GM18870 (cell line): ENCODE data around the gene SEC22B.
A peak's percentile ranks its signal among the peaks of the same experiment; 100 is the strongest.
"Not testable (repeated sequence)": the region's sequence is repeated elsewhere in the genome, so short reads cannot be mapped to it uniquely, and the experiment has no call there.

Experiments used
- ATAC-seq: cut with Tn5 transposase; IDR thresholded peaks from one replicate; pipeline ENCODE4 v1.9.1; 2021; ENCODE audit warnings: moderate library complexity; ENCODE audit not compliant: unreplicated experiment

Gene SEC22B

DNA sequence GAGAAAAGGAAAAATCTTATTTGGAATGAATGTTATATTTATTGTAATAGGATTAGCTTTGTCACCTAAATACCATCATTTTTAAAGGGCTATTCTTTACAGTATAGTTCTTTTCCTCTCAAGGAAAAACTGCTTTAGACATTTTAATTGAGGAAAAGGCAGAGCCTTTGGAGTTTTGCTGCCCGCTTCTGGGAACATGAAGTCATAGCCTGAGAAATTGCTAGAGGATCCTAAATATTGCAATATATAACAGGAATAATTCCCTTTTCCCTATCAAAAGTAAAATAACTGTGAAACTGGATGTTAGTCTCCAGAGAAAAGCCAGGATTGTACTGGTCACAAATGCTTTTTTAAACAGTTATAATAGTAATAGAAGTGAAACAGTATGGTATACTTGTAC, 30.5 kb downstream of the SEC22B start:
- ATAC-seq = not testable (repeated sequence)

DNA sequence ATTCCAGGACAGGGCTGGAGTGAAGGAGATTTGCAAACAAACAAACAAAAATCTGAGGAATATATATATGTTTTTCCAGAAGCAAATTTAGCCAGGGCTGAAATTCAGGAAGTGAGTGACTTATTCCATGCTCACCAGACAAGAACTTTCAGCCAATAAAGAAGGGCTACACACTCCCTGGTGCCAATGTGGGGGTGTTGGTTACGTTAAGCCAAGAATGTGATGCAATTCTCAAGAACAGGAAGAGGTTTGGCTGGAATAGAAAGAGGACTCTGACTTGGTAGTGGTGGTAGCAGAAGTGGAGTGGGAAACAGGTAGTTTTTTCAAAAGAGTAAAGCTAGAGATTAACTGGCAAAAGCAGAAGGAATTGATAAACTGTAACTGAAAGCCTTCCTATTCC, 31.7 kb downstream of the SEC22B start:
- ATAC-seq = not testable (repeated sequence)

DNA sequence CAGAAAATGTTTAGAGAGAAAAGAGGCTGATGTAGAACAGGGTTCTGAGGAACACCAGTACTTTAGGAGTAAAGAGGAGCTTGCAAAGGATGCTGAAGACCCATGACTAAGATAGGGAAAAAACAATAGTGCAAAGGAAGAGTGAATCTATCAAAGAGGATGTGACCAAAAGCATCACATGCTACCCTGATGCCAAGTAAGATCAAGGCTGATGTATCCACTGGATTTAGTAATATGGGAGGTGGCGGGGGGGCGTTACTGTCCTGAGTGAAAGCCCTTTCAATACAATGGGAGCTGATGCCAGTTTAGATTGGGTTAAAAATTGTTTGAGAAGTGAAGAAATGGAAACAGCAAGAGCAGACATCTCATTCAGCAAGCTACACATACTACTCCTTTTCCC, 32.2 kb downstream of the SEC22B start:
- not testable (repeated sequence) for ATAC-seq

DNA sequence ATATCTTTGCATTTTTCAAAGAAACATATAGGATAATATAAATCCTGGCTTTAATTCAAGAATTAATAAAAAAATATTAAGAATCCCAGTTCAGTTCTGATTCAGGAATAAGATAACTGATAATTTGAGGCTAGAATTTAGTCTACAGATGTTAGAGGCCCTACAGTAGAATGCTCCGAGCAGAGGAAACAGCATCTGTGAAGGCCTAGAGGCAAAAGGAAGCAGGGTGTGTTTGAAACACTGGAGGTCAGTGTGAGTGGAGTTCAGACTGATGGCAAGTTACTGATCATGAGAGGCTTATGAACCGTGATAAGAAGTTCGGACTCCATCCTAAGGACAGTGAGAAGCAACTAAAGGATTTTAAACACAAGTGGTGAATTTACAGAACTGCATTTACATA, 33.0 kb downstream of the SEC22B start:
- not testable (repeated sequence) for ATAC-seq

DNA sequence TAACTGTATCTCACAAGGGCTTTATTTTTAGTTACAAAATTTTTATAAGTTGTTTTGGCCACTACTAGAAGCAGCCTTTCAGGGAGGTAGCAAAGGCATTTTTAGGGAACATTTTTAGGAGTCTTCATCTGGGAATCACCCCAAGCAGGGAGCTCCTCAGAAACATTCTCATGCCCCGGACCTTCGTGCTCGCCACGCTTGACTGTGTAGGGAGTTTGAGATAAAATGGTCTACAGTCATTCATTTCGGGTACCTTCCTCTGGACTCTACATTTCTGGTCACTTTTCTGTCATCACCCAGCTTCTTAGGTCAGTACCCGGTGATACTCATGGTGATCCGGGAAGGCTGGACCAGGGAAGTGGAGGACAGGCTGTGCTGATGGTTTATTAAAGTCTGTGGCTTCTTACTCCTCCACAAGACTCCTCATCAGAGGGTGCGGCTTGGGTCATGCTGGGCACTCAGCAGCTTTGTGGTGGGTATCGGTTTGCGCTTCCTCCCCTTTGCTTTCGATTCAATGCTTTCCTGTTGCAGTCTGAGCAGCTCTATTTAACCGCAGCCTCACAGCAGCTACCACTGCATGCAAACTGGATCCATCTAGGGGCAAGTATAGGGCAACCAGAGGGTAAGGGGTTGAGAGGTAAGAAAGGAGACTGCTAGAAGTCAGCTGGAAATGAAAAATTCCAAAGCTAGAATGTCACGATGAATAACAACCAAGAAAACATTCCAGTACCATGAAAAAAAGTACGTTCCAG, 33.6 kb downstream of the SEC22B start:
- ATAC-seq = peak; percentile 99

DNA sequence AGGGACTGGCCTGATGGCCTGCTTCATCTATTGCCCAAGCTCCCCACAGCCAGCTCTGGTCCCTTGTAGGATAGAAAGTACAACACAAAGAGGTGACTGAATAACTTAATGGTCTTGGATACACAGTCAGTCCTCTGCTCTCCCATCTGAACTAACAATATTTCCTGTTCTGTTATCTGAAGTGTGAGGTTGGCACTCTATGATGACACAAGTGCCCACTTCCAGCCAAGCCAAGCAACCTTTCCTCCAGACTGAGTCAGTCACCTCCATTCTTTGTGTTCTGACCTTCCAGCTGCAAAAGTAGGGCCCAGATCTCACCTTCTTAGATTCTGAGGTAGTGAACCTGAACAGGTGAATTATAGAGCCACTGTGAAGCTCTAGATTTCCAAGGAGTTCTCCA, 34.5 kb downstream of the SEC22B start:
- not testable (repeated sequence) for ATAC-seq

DNA sequence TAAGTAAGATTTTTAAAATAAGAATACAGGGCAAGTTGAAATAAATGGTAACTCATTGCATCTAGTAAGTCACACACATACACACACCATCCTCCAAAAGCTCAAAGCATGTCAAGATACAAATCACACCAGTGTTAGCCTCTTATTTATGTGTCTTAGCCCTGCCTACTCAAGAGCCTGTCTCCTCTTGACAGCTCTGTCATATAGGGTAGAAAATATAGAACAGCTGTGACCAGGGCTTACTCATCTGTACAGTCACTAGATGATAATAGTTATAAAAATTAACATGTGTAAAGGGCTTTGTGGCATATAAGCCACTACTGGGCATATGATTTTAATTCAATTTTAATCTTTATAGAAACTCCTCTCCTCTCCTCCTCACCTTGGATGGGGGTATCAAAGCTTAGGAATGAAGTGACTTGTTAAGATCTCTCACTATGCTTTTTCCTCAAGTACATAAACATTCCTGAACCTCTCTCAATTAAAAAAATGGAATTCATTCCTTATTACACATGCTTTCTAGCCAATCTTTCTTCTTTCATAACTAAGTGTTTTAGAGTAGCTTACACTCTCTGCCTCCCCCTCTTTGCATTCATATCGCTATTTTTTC, 35.6 kb downstream of the SEC22B start:
- ATAC-seq = not testable (repeated sequence)

DNA sequence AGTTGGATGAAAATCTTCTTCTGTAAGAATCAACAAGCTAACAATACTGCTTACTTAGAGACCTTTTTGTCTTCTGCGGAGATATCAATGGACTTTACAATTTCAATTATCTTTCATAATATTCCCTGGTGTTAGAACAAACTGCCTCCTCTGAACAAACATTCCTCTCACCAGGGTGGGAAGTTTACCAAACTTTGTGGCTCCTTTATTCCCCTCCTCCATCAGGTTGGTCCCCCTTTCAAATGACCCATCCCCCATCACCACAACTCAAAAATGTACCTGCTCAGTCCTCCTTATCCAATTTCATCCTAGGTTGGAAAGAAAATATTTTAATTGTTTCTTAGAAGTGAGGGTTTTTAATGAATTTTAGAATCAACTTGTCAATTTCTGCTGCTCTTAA, 40.2 kb downstream of the SEC22B start:
- ATAC-seq = not testable (repeated sequence)

DNA sequence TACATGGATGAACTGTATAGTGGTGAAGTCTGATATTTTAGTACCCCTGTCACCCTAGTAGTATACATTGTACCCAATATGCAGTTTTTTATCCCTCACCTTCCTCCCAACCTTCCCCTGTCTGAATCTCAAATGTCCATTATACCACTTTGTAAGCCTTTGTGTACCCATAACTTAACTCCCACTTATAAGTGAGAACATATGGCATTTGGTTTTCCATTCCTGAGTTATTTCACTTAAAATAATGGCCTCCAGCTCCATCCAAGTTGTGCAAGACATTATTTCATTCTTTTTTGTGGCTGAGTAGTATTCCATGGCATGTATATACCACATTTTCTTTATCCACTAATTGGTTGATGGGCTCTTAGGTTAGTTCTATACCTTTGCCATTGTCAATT, 42.4 kb downstream of the SEC22B start:
- ATAC-seq = not testable (repeated sequence)

DNA sequence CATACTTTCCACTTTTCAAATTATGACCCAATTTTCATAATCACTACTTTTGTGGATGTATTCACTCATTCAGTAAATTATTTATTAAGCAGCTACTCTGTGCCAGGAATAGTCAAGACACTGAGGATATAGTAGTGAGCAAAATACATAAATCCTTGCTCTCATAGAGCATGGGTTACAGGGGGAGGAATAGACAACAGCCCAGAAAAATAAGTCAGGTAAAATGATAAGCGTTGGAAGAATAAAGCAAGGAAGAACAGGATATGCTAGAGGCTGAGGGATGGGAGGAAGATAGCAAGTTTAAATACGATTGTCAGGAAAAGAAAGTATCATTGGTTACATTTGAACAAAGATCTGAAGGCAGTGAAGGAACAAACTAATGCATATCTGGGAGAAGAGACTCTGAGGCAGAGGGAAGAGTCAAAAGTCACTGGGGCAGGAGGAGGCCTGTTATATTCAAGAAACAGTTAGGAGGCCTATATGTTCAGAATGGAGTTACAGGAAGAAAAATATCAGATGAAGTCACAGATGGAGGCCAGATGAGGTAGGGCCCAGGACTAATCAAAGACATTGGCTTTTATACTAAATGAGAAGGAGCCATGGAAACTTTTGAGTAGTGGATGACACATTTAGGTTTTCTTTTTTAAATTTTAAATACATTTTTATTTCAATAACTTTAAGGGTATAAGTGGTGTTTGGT, 42.9 kb downstream of the SEC22B start:
- ATAC-seq = no peak

DNA sequence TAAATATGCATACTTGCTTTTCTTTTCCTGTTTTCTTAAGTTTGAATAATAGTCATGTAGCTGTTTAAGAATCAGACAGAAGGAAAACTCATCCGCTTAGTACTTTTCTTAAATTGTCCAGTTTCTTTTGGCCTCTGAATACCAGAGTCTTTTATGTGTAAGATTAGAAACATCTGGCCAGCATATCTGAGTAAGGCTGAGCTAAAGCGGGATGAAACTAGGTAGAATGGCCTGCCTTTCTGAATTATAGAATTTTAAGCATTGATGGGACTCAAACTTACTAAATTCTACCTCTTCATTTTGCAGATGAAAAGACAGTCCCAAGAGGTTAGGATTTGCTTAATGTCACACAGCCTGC, 43.9 kb downstream of the SEC22B start:
- ATAC-seq = not testable (repeated sequence)

DNA sequence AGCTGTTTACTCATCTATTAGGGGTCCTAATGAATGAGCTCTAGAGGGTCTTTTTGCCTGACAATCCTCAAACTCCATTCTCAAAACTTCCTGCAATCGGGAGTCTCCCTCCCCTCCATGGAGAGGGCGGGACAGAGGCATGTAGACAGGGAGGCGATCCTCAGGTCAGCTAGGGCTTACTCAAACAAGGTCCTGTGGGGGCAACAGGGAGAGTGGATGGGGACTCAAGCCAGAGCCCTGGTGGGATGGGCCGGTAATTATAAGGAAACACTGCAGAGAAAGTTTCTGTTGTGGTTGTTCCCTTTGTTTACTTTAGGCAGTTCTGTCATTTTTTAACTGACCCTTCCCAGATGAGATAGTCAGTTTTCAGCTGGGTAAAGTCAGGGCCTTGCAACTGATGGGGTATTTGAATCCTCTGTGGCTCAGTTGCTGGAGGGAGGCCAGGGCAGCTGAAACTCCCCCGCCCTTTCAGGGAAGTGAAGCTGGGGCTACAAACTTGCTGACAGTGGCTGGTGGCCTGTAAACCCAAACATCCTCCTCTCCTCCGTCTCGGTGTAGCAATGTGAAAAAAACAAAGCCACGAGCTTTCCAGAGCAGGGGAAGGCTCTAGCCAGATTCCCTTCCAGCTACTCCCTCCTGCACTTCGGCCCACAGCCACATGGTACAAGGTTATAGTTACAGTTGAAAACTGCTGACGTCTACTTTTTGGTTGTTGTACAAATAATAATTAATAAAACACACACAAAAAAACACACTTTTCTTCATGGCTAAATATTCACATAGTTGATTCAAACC, 44.5 kb downstream of the SEC22B start:
- ATAC-seq = not testable (repeated sequence)

DNA sequence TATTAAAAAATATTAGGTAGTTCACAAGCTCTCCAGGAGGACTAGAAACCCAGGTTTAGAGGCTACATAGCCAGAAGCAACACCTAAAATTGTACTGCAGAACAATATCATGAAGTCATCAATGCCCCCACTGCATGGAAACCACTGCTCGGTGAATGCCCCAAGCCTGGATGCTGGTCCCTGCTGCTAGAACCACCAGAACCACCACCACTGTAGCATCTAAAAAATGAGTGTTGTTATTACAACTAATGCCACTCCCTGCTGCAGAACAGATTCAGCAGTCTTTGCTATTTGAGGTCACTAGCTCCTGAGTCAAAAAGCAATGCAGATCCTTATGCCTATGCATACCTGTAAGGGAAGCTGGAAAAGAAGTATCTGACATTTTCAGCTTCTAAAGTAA, 48.4 kb downstream of the SEC22B start:
- not testable (repeated sequence) for ATAC-seq

DNA sequence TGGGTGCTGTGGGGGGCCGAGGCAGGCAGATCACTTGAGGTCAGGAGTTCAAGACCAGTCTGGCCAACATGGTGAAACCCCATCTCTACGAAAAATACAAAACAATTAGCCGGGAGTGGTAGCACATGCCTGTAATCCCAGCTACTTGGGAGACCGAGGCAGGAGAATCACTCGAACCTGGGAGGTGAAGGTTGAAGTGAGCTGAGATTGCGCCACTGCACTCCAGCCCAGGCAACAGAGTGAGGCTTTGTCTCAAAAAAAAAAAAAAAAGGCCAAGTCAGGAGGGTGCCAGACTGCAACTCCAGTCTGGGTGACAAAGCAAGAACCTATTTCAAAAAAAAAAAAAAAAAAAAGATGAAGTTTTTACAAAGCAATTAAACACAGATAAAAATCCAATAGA, 50.1 kb downstream of the SEC22B start:
- not testable (repeated sequence) for ATAC-seq

DNA sequence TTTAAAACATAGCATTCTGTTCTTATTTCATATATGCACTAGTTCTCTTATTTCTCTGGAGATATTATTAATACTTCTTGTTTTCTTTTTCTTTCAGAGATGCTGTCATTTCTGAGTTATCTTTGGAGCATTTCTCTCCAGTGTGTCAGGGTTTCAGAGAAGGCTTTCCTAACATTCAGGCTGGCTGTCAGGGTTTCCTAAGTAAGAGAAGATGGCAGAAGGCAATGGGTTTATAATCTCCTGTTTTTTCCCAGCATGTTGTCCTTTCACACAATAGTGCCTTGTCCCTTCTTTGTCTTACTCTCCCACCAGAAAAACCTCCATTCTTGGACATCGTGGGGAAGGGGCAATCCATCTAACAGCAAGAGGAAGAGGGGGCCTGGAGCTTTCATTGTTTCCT, 51.7 kb downstream of the SEC22B start:
- ATAC-seq = not testable (repeated sequence)

DNA sequence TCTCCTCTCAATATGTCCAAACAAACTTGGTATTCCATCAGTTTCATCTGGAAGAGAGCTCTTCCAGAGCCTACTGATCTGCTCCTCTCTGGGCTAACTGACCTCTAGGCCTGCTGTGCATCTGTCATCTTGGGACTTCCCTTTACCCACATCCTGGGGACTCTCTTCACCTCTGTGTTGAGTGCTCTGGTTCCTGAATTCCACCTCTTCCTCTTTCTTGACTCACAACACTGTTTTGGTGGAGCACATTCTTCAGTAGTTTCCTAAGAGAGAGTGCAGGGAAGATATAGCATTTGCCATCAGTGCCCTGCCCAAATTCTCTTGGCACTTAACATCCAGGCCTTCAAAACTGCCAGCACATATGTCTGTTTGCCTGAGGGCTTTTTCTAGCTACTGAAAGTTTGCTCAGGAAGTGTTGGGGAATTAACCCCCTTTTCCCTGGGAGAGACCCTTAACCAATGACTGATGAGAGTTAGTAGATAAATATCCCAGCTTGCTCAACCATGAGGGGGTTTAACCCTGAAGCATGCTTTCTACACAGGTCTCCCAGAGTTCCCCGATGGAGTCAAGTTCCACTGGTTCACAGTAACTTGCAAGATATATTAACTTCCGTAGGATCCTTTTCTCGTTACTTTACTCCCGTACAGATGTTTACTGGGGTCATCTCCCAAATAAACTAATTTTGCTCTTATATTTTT, 52.4 kb downstream of the SEC22B start:
- ATAC-seq = peak; percentile 40

DNA sequence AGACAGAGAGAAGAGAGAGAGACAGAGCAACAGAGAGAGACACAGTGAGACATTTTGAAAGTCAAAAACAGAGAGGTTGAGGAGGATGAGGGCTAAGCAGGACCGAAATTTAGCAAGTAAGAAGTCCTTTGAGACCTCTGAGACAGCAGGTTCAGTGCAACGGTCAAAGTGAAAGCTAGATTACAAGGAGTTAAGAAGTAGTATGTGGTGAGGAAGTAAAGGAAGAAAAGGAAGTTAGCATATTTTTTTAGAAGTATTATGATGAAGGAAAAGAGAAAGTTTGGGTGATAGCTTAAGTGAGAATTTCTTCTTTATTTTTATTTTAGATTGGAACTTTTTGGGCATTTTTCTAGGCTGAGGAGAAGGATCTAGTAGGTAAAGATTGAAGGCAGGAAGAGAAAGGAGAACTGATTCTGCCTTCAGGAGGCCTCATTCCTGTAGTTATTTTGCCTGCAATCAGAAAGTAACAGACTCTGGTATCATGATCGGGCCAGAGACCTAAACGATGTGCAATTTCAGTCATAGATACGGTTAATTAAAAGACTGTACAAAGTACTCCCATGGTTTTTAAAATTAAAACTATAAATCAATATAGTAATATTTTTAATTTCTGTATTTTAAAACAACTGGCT, 53.9 kb downstream of the SEC22B start:
- peak; percentile 66 for ATAC-seq

DNA sequence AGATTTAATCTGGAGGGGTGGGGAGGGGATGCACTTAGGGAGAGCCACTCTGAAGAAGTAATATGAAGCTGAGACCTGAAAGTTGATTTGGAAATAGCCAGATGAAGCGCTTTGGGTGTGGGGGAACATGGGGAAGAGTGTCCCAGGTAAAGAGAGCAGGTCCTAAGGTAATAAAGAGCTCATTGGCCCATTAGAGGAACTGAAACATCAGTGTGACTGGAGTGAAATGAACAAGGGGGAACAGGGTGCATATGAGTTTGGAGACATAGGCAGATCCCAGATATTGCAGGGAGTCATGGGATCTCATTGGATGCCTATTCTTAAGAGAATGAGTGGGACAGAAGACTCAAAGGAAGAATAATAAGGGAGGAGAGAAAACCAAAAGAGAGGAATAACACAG, 54.5 kb downstream of the SEC22B start:
- ATAC-seq = not testable (repeated sequence)

DNA sequence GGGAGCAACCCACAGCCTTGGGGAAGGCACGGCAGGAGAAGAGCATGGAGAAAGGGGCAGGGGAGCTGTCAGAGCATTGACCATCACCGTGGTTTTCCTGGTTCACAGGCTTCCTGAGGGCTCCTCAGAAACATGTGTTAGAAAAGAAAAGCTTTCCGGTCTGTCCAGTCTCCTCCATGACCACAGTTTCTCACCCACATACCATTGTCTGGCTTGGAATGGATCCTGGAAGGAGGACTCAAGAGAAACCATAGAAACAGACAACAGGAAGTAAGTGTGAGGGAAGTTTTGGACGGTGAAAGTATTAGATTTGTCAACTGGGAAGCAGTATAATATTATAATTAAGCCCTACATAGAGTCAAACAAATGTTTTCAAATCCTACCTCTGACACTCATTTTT, 55.8 kb downstream of the SEC22B start:
- not testable (repeated sequence) for ATAC-seq
